Astrocyte (in vitro differentiated cells and primary cell): ENCODE results near the gene AKR1B1. TPM values are rescaled to one million over a fixed set of nuclear protein-coding genes. Genes with fewer than 3 reads are reported as not detected.

Experiments
- DNase-seq: peaks from one replicate; pipeline ENCODE4 v3.0.0-alpha.2; 2010; ENCODE audit warnings: low read depth
- FAIRE-seq: peaks from 2 replicates; lab custom pipeline; 2011; peaks lifted over from hg19 to GRCh38; lab: Jason Lieb, UNC
- H2AFZ ChIP-seq: 2 replicates; pipeline ENCODE4 v1.6.0; 2012; ENCODE audit warnings: low read depth, low read length, inconsistent platforms
- H3K27ac ChIP-seq: 2 replicates; pipeline ENCODE4 v1.5.1; 2011; ENCODE audit warnings: low read depth, low read length, inconsistent platforms
- H3K27me3 ChIP-seq: 2 replicates; pipeline ENCODE4 v1.6.0; 2011; ENCODE audit warnings: low read length, inconsistent platforms; ENCODE audit not compliant: insufficient read depth
- H3K36me3 ChIP-seq: 2 replicates; pipeline ENCODE4 v1.5.1; 2011; ENCODE audit warnings: low read length, inconsistent platforms; ENCODE audit not compliant: insufficient read depth
- H3K4me1 ChIP-seq: 2 replicates; pipeline ENCODE4 v1.5.1; 2011; ENCODE audit warnings: low read length, inconsistent platforms; ENCODE audit not compliant: insufficient read depth
- H3K4me2 ChIP-seq: 2 replicates; pipeline ENCODE4 v1.6.0; 2012; ENCODE audit warnings: low read length, inconsistent platforms
- H3K4me3 ChIP-seq: 2 replicates; pipeline ENCODE4 v1.5.1; 2011; ENCODE audit warnings: low read depth, mild to moderate bottlenecking, low read length, inconsistent platforms; ENCODE audit not compliant: insufficient read depth
- H3K79me2 ChIP-seq: 2 replicates; pipeline ENCODE4 v1.6.0; 2012; ENCODE audit warnings: mild to moderate bottlenecking, low read length, inconsistent platforms; ENCODE audit not compliant: insufficient read depth
- H3K9ac ChIP-seq: 2 replicates; pipeline ENCODE4 v1.6.0; 2012; ENCODE audit warnings: mild to moderate bottlenecking, low read length, inconsistent platforms
- H3K9me3 ChIP-seq: 2 replicates; pipeline ENCODE4 v1.5.1; 2012; ENCODE audit warnings: low read depth, mild to moderate bottlenecking, low read length, inconsistent platforms; ENCODE audit not compliant: insufficient read depth
- H4K20me1 ChIP-seq: 2 replicates; pipeline ENCODE4 v1.6.0; 2012; ENCODE audit warnings: low read length, inconsistent platforms; ENCODE audit not compliant: insufficient read depth
- H3K27ac Mint-ChIP-seq: one replicate; pipeline ENCODE4 v1.8.0; 2021; ENCODE audit warnings: mild to moderate bottlenecking, mixed read lengths; ENCODE audit not compliant: unreplicated experiment
- H3K27me3 Mint-ChIP-seq: one replicate; pipeline ENCODE4 v1.8.0; 2021; ENCODE audit warnings: low read depth, mixed read lengths; ENCODE audit not compliant: unreplicated experiment
- H3K36me3 Mint-ChIP-seq: one replicate; pipeline ENCODE4 v1.8.0; 2021; ENCODE audit warnings: low read depth, mixed read lengths; ENCODE audit not compliant: unreplicated experiment
- H3K4me1 Mint-ChIP-seq: one replicate; pipeline ENCODE4 v1.8.0; 2021; ENCODE audit warnings: low read depth, mixed read lengths; ENCODE audit not compliant: unreplicated experiment
- H3K4me3 Mint-ChIP-seq: one replicate; pipeline ENCODE4 v1.8.0; 2021; ENCODE audit warnings: mild to moderate bottlenecking, moderate library complexity, mixed read lengths; ENCODE audit not compliant: unreplicated experiment
- H3K9me3 Mint-ChIP-seq: one replicate; pipeline ENCODE4 v1.8.0; 2021; ENCODE audit warnings: mild to moderate bottlenecking, mixed read lengths; ENCODE audit not compliant: unreplicated experiment
- EZH2 ChIP-seq: IDR thresholded peaks from 2 replicates; pipeline ENCODE4 v1.6.1; 2012; ENCODE audit warnings: mild to moderate bottlenecking, low read length, inconsistent platforms; ENCODE audit not compliant: insufficient read depth
- total RNA-seq: library from RNA; stranded (reverse); gene quantifications from 2 replicates; pipeline ENCODE4 v1.2.1, GENCODE V29; 2021
- TF ChIP-seq, protein P1 (sequence below): IDR thresholded peaks from 2 replicates; pipeline ENCODE4 v1.5.1; 2011; ENCODE audit warnings: low read depth, mild to moderate bottlenecking, inconsistent platforms, low read length, moderate library complexity; ENCODE audit not compliant: insufficient read depth

The AKR1B1 gene
- total RNA-seq, 1 donor from 2014 or later: 114 TPM

DNA sequence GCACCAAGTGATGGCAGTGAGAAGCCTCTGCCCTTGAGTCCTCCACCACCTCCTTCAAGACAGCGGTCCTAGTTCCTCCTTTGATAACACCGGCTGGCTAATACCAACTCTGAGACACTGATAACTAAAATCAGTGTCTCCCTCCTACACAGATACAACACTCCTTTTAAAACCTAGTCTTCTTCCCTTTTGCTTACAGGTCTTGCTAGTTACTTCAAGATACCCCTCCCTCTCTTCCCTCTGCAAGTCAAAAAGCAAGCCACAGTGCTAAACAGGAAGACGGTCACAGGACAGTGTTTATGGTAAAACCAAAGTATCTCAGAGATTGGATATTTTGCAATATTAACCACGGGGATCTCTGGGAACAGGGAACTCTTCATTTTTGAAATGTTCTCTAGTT is 4.6 kb downstream of the AKR1B1 start:
- no peak overlapping the region for H3K4me2 ChIP-seq
- Mint-ChIP-seq H3K27me3 (no peaks in the 10 kb centered on the region), H3K4me1 (peaks cover 28% of the 10 kb centered on the region), H3K36me3 (peaks cover 19% of the 10 kb centered on the region), H3K9me3 (no peaks in the 10 kb centered on the region), H3K27ac (no peak overlapping the region), H3K4me3 (no peak overlapping the region)
- H3K9ac ChIP-seq: no peak overlapping the region
- no peak overlapping the region for H3K27ac ChIP-seq
- H3K9me3 ChIP-seq: no peaks in the 10 kb centered on the region
- TF ChIP-seq, protein P1, sequence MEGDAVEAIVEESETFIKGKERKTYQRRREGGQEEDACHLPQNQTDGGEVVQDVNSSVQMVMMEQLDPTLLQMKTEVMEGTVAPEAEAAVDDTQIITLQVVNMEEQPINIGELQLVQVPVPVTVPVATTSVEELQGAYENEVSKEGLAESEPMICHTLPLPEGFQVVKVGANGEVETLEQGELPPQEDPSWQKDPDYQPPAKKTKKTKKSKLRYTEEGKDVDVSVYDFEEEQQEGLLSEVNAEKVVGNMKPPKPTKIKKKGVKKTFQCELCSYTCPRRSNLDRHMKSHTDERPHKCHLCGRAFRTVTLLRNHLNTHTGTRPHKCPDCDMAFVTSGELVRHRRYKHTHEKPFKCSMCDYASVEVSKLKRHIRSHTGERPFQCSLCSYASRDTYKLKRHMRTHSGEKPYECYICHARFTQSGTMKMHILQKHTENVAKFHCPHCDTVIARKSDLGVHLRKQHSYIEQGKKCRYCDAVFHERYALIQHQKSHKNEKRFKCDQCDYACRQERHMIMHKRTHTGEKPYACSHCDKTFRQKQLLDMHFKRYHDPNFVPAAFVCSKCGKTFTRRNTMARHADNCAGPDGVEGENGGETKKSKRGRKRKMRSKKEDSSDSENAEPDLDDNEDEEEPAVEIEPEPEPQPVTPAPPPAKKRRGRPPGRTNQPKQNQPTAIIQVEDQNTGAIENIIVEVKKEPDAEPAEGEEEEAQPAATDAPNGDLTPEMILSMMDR: no peak
- no peak for TF ChIP-seq EZH2
- H3K27me3 ChIP-seq: no peaks in the 10 kb centered on the region
- H3K36me3 ChIP-seq: peaks cover 2% of the 10 kb centered on the region
- peaks cover 4% of the 10 kb centered on the region for H4K20me1 ChIP-seq
- no peak overlapping the region for H3K4me3 ChIP-seq
- DNase-seq (no peak), FAIRE-seq (no peak)
- peaks cover 26% of the 10 kb centered on the region for H3K79me2 ChIP-seq
- H2AFZ ChIP-seq: no peak overlapping the region
- peaks cover 3% of the 10 kb centered on the region for H3K4me1 ChIP-seq

DNA sequence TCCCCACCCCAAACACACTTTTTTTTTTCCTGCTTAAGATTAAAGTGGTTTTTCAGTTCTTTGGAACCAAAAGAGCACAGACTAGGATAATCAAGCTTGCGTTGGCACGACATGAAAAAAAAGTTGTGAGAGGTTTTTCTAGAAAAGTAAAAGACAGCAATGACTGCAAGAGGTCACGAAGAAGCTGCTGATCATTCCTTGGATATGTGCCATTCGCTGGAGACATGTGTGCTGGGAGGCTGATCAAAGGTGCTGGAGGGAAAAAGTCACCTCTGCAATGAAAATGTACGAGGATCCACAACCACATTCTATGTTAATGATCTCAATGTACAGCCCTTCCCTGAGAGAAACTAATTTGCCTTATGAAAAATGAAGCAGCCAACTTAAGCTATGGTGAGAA is 5.4 kb downstream of the AKR1B1 start:
- peaks cover 25% of the 10 kb centered on the region for H3K79me2 ChIP-seq
- H2AFZ ChIP-seq: no peak overlapping the region
- H3K9ac ChIP-seq: no peak overlapping the region
- Mint-ChIP-seq H3K4me1 (peaks cover 34% of the 10 kb centered on the region), H3K9me3 (peaks cover 2% of the 10 kb centered on the region), H3K4me3 (no peak overlapping the region), H3K27ac (no peak overlapping the region), H3K36me3 (peaks cover 24% of the 10 kb centered on the region), H3K27me3 (no peaks in the 10 kb centered on the region)
- H3K4me3 ChIP-seq: no peak overlapping the region
- no peaks in the 10 kb centered on the region for H3K9me3 ChIP-seq
- TF ChIP-seq, protein P1: no peak
- TF ChIP-seq EZH2: no peak
- no peak overlapping the region for H3K4me2 ChIP-seq
- H3K27ac ChIP-seq: no peak overlapping the region
- peaks cover 8% of the 10 kb centered on the region for H3K4me1 ChIP-seq
- peaks cover 2% of the 10 kb centered on the region for H3K36me3 ChIP-seq
- H4K20me1 ChIP-seq: peaks cover 4% of the 10 kb centered on the region
- DNase-seq (no peak), FAIRE-seq (no peak)
- H3K27me3 ChIP-seq: no peaks in the 10 kb centered on the region

DNA sequence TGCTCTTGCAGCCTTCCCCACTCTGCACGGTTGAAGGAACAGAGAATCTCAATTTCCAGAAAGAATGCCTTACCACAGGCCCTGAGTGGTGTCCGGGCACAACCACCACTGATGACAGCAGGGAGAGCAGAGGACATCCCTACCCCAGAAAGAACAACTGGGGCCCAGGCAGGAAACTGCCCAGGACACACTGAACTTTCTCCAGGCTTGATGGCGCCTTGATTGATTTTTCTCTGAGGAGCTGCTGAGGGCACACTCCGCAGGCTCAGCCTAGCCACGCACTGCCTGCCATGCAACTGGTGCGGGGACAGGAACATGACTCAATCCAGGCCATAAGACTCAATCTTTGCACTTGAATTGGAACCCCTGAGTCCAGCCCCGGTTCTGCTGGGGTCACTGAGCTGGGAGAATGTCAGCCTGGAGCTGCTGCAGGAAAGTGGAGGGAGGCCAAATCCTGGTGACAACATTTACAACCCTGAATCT is 5.9 kb downstream of the AKR1B1 start:
- Mint-ChIP-seq H3K36me3 (peaks cover 27% of the 10 kb centered on the region), H3K27me3 (no peaks in the 10 kb centered on the region), H3K27ac (no peak overlapping the region), H3K4me3 (no peak overlapping the region), H3K4me1 (peaks cover 39% of the 10 kb centered on the region), H3K9me3 (peaks cover 2% of the 10 kb centered on the region)
- Histone ChIP-seq H4K20me1 (peaks cover 4% of the 10 kb centered on the region), H3K9me3 (no peaks in the 10 kb centered on the region), H3K27me3 (no peaks in the 10 kb centered on the region), H3K4me1 (peaks cover 13% of the 10 kb centered on the region), H3K4me3 (no peak overlapping the region), H3K4me2 (no peak overlapping the region), H3K36me3 (peaks cover 3% of the 10 kb centered on the region), H2AFZ (no peak overlapping the region), H3K9ac (no peak overlapping the region), H3K79me2 (peaks cover 21% of the 10 kb centered on the region), H3K27ac (no peak overlapping the region)
- DNase-seq: no peak
- no peak for TF ChIP-seq EZH2
- TF ChIP-seq, protein P1: no peak
- no peak for FAIRE-seq
